MM.1S (cell line): ENCODE measurements around the gene TPI1.

ENCODE experiments used
- CTCF ChIP-seq: fragments of 300-600 bp; sonication (generic); IDR thresholded peaks from 2 replicates; pipeline ENCODE4 v1.5.1; 2016; ENCODE audit warnings: antibody characterized with exemption, low read length, mixed read lengths
- EZH2 ChIP-seq: fragments of 300-600 bp; sonication (generic); optimal IDR thresholded peaks from 2 replicates; pipeline ENCODE3; 2017; ENCODE audit warnings: low read depth, mild to moderate bottlenecking, antibody characterized with exemption, low read length, mixed read lengths
- EZH2phosphoT487 ChIP-seq: fragments of 300-600 bp; sonication (generic); IDR thresholded peaks from 2 replicates; pipeline ENCODE4 v1.6.1; 2018; ENCODE audit warnings: antibody characterized with exemption, low read length

DNA sequence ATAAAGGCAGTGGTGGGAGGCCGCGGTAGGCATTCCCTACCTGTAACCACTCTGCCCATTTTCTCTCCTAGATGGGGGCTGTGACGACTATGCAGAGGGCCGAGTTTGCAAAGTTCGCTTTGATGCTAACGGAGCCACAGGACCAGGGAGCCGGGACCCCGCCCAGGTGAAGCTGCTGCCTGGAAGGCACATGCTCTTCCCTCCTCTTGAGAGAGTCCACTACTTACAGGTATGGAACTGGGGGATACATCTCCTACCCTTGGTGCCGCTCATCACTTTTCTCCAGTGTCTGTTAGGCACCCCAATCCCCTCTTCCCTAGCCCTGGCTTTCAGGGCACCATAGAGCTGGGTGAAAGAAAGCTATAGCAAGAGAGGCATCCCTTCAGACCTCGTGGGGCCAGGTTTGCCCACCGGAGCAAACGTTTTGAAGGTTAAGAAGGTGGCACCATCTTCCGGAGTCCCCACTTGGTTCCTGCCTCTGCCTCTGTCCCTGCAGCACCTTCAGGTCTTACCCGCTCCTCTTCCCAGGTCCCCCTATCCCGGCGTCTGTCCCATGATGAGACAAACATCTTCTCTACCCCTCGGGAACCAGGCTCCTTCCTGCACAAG is 41.1 kb upstream of the TPI1 start:
- TF ChIP-seq CTCF (no peak), EZH2 (no peak), EZH2phosphoT487 (no peak)
